Measurements from ENCODE around the gene ATXN7. TPM values are rescaled to one million over a fixed set of nuclear protein-coding genes. Genes with fewer than 3 reads are reported as not detected.
A peak's percentile ranks its signal among the peaks of the same experiment; 100 is the strongest.

The ATXN7 gene
- polyA plus RNA-seq, 3 donors = 2.7 to 29.5 (median 3.2) TPM

GRCh38 chr3:63972987-63973386 lies 109.3 kb downstream of the ATXN7 start:
- Histone ChIP-seq H3K4me3 (replicated peaks in 1 of 3; ENCODE audit: low read depth in 2 of 3, low read length in 3 of 3) (no peak overlapping the region), H3K4me2 (replicated peaks; ENCODE audit: extremely low read depth, low read length, poor library complexity, severe bottlenecking) (no peak overlapping the region), H3K27me3 (ENCODE audit: control insufficient read depth in 2 of 2, insufficient read depth in 2 of 2, low read length in 2 of 2) (no peaks in the 10 kb centered on the region), H2AFZ (ENCODE audit: insufficient read depth, low read depth, low read length, poor library complexity, severe bottlenecking) (no peak overlapping the region), H3K9ac (ENCODE audit: insufficient read depth, low read length, poor library complexity, severe bottlenecking) (no peak overlapping the region), H3K79me2 (ENCODE audit: insufficient read depth, low read length) (peaks cover 88% of the 10 kb centered on the region), H3K36me3 (replicated peaks in 1 of 2; ENCODE audit: control insufficient read depth in 1 of 2, insufficient read depth in 2 of 2, low read length in 2 of 2) (peaks cover 0 to 18% of the 10 kb centered on the region in 2 donors), H4K20me1 (ENCODE audit: insufficient read depth, low read length) (peaks cover 17% of the 10 kb centered on the region), H3K27ac (ENCODE audit: low read depth in 1 of 2, low read length in 2 of 2) (peak overlapping the region in 1 of 2 donors; percentile 18), H3K9me3 (replicated peaks in 1 of 2; ENCODE audit: control insufficient read depth in 1 of 2, insufficient read depth in 1 of 2, low read length in 2 of 2) (no peaks in the 10 kb centered on the region), H3K4me1 (ENCODE audit: control insufficient read depth in 1 of 2, insufficient read depth in 2 of 2, low read length in 2 of 2) (peaks cover 62 to 72% of the 10 kb centered on the region in 2 donors)
- intact Hi-C loops (cut with micrococcal nuclease) = no loop called here
- TF ChIP-seq CTCF (IDR thresholded peaks at IDR 0.05) = no peak
- H3K36me3 Mint-ChIP-seq = peaks cover 14 to 29% of the 10 kb centered on the region in 2 donors
- peaks cover 79% of the 10 kb centered on the region for H3K4me1 Mint-ChIP-seq
- peaks cover 0 to 3% (median 0%) of the 10 kb centered on the region in 3 donors for H3K27me3 Mint-ChIP-seq (ENCODE audit: low read depth in 3 of 3)
- WGBS (ENCODE audit: insufficient coverage) = 95% methylated on average over 3 of the region's 4 CpGs
- H3K4me3 Mint-ChIP-seq = no peak overlapping the region
- H3K9me3 Mint-ChIP-seq = no peaks in the 10 kb centered on the region
- no peak for DNase-seq
- peak overlapping the region in 3 of 7 donors; percentile 30 to 67 (median 60) for H3K27ac Mint-ChIP-seq

GRCh38 chr3:63973406-63973805 lies 109.7 kb downstream of the ATXN7 start:
- no peak overlapping the region for H3K9ac ChIP-seq (ENCODE audit: insufficient read depth, low read length, poor library complexity, severe bottlenecking)
- no peak overlapping the region for H3K4me3 ChIP-seq (replicated peaks in 1 of 3; ENCODE audit: low read depth in 2 of 3, low read length in 3 of 3)
- peaks cover 13% of the 10 kb centered on the region for H4K20me1 ChIP-seq (ENCODE audit: insufficient read depth, low read length)
- Mint-ChIP-seq H3K4me3 (no peak overlapping the region), H3K9me3 (no peaks in the 10 kb centered on the region), H3K36me3 (peaks cover 14 to 29% of the 10 kb centered on the region in 2 donors), H3K27me3 (ENCODE audit: low read depth in 3 of 3) (peaks cover 0 to 3% (median 0%) of the 10 kb centered on the region in 3 donors), H3K27ac (peak overlapping the region in 4 of 7 donors; percentile 15 to 54 (median 17)), H3K4me1 (peaks cover 79% of the 10 kb centered on the region)
- H3K9me3 ChIP-seq (replicated peaks in 1 of 2; ENCODE audit: control insufficient read depth in 1 of 2, insufficient read depth in 1 of 2, low read length in 2 of 2) = no peaks in the 10 kb centered on the region
- H2AFZ ChIP-seq (ENCODE audit: insufficient read depth, low read depth, low read length, poor library complexity, severe bottlenecking) = no peak overlapping the region
- TF ChIP-seq CTCF (IDR thresholded peaks at IDR 0.05) = no peak
- WGBS (ENCODE audit: insufficient coverage) = 98% methylated on average over 8 of the region's 8 CpGs
- no peak for DNase-seq
- intact Hi-C loops (cut with micrococcal nuclease) = no loop called here
- peak overlapping the region in 1 of 2 donors; percentile 10 for H3K27ac ChIP-seq (ENCODE audit: low read depth in 1 of 2, low read length in 2 of 2)
- no peak overlapping the region for H3K4me2 ChIP-seq (replicated peaks; ENCODE audit: extremely low read depth, low read length, poor library complexity, severe bottlenecking)
- H3K4me1 ChIP-seq (ENCODE audit: control insufficient read depth in 1 of 2, insufficient read depth in 2 of 2, low read length in 2 of 2) = peaks cover 62 to 72% of the 10 kb centered on the region in 2 donors
- no peaks in the 10 kb centered on the region for H3K27me3 ChIP-seq (ENCODE audit: control insufficient read depth in 2 of 2, insufficient read depth in 2 of 2, low read length in 2 of 2)
- peaks cover 93% of the 10 kb centered on the region for H3K79me2 ChIP-seq (ENCODE audit: insufficient read depth, low read length)
- H3K36me3 ChIP-seq (replicated peaks in 1 of 2; ENCODE audit: control insufficient read depth in 1 of 2, insufficient read depth in 2 of 2, low read length in 2 of 2) = peaks cover 0 to 18% of the 10 kb centered on the region in 2 donors
